ENCODE data around the gene TCF23. TPM values are rescaled to one million over a fixed set of nuclear protein-coding genes. Genes with fewer than 3 reads are reported as not detected.

Gene TCF23
- total and polyA plus RNA-seq, 8 donors: 0.06 to 0.50 (median 0.08) TPM

DNA sequence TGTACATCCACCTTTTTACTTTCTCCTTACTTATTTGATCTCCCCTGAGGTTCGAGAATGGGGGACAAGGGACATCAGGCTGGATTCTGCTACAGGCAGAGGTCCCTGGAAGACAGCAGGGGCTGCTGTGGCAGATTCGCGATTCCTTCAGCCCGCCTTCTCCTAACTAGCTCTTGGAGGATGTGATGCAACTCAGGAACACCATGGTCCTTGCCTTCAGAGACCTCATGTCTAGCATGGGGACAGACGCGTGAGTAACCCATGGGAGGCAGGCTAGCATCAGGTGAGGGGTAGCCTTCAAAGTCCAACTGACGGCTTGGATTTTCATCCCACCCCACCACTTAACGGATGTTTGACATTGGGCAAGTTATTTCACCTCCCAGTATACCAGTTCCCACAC lies 869 bp upstream of the TCF23 start:
- H3K27ac ChIP-seq: no peak overlapping the region
- H3K36me3 ChIP-seq: no peaks in the 10 kb centered on the region
- intact Hi-C loops (cut with DNase I): no loop called here

DNA sequence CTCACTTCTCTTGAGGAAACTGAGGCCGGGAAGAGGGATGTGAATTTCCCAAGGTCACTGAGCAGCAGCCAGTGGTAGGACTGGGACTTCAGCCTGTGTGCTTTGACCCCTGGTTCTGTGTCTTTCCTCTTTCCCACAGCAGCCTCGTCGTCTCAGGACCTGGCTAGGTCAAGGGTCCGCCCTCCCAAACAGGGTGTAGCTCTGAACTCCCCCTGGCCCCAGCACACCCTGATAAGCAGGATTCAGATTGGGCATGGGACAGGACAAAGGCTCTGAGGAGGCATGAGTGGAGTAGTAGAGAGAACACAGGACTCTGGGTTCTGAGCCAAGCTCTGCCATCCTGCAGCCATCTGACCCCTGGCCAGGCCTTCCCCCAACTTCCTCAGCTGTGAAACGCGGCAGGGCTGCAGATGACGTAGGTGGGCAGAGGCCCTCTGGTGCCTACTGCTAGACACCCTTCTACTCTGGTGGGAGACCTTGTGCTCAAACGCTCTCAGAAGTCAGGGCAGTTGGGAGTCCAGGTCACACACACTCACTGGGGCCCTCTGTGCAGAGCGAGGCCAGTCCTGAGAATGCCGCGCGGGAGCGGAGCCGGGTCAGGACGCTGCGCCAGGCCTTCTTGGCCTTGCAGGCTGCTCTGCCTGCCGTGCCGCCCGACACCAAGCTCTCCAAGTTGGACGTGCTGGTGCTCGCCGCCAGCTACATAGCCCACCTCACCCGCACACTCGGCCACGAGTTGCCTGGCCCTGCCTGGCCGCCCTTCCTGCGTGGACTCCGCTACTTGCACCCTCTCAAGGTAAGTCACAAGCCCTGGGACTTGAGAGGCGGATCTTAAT lies 984 bp downstream of the TCF23 start:
- Histone ChIP-seq H3K4me3 (no peak overlapping the region), H3K36me3 (no peaks in the 10 kb centered on the region), H3K9me3 (no peaks in the 10 kb centered on the region), H3K4me1 (no peaks in the 10 kb centered on the region), H3K27me3 (no peaks in the 10 kb centered on the region), H3K27ac (no peak overlapping the region)
- ATAC-seq: no peak
- TF ChIP-seq, protein P1, sequence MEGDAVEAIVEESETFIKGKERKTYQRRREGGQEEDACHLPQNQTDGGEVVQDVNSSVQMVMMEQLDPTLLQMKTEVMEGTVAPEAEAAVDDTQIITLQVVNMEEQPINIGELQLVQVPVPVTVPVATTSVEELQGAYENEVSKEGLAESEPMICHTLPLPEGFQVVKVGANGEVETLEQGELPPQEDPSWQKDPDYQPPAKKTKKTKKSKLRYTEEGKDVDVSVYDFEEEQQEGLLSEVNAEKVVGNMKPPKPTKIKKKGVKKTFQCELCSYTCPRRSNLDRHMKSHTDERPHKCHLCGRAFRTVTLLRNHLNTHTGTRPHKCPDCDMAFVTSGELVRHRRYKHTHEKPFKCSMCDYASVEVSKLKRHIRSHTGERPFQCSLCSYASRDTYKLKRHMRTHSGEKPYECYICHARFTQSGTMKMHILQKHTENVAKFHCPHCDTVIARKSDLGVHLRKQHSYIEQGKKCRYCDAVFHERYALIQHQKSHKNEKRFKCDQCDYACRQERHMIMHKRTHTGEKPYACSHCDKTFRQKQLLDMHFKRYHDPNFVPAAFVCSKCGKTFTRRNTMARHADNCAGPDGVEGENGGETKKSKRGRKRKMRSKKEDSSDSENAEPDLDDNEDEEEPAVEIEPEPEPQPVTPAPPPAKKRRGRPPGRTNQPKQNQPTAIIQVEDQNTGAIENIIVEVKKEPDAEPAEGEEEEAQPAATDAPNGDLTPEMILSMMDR (IDR thresholded peaks at IDR 0.05): no peak
- no peak for DNase-seq
- intact Hi-C loops (cut with DNase I): no loop called here

More for the DNA sequence above, 869 bp upstream of the TCF23 start:
- no peaks in the 10 kb centered on the region for H3K27me3 ChIP-seq
- no peak overlapping the region for H3K4me3 ChIP-seq
- no peak for DNase-seq
- H3K4me1 ChIP-seq: no peaks in the 10 kb centered on the region
- TF ChIP-seq, protein P1 (IDR thresholded peaks at IDR 0.05): no peak
- no peaks in the 10 kb centered on the region for H3K9me3 ChIP-seq
- no peak for ATAC-seq

DNA sequence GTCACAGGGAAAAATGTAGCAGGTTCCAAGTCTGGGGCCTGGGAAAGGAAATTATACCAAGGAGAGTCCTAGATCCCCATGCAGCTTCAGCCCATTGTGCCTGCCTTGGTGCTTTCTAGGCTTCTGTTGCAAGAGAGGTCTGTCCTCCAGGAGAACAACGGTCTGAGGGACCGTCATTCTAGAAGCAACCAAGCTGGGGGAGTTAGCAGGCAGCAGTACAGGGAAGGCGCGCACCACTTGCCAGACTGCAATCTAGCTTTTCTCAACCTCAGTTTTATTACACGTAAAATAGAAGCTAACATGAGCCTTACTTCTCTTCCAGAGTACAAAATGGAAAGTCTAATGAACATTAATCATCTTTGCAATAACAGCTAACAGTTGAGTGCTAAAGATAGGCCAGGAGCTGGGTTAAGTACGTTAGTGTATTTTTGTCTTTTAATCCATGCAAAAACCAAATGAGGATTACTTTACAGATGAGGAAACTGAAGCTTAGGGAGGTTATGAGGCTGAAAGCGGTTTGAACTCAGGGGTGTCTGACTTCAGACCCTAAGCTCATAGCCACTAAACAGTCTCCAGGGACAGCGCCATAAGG lies 1.9 kb downstream of the TCF23 start:
- Histone ChIP-seq H3K27me3 (no peaks in the 10 kb centered on the region), H3K4me3 (no peak overlapping the region), H3K27ac (no peak overlapping the region), H3K4me1 (no peaks in the 10 kb centered on the region), H3K36me3 (no peaks in the 10 kb centered on the region), H3K9me3 (no peaks in the 10 kb centered on the region)
- TF ChIP-seq, protein P1 (IDR thresholded peaks at IDR 0.05): no peak
- DNase-seq (no peak), ATAC-seq (no peak)
- intact Hi-C loops (cut with DNase I): no loop called here

DNA sequence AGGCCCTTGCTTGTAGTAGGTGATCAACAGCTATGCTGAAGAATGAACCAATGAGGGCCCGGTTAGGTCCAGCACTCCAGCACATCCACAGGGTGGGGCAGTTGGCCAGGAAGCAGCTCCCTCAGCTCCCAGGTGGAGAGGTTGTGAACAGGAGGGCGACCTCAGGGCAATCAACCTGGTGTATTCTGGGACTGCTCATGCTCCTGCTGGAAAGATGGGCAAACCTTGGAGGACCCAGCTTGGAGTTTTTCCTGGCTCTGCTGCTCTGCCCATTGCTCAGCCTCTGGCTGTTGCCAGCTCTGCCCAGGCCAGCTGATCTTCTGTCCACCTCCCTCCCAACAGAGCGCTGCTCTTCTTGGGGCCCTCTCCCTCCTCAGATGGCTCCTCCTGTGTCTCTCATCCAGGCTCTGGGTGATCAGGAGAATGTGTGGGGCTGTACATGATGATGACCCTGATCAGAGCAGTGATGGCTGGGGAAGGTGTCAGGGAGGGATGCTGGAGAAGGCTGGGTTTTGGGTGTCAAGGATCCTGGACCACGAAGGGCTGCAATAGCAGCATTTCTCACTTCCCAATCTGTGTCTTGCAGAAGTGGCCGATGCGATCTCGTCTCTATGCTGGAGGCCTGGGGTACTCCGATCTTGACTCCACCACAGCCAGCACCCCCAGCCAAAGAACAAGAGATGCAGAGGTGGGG lies 3.4 kb downstream of the TCF23 start:
- Histone ChIP-seq H3K9me3 (no peaks in the 10 kb centered on the region), H3K36me3 (no peaks in the 10 kb centered on the region), H3K27me3 (no peaks in the 10 kb centered on the region), H3K27ac (no peak overlapping the region), H3K4me3 (no peak overlapping the region), H3K4me1 (no peaks in the 10 kb centered on the region)
- TF ChIP-seq, protein P1 (IDR thresholded peaks at IDR 0.05): no peak
- ATAC-seq: no peak
- peak in 1 of 4 donors; percentile 13 for DNase-seq
- intact Hi-C loops (cut with DNase I): no loop called here

Data from left lung (tissue), 10 donors.